Epithelial cell of esophagus (primary cell): ENCODE results near the gene LAX1.

ENCODE experiments used
- DNase-seq: peaks from one replicate; pipeline ENCODE4 v3.0.0; 2010; ENCODE audit warnings: low read depth
- H3K4me3 ChIP-seq: 2 replicates; pipeline ENCODE4 v1.5.1; 2011; ENCODE audit warnings: mild to moderate bottlenecking, low read length, control low read depth
- TF ChIP-seq, protein P1 (sequence below): IDR thresholded peaks from 2 replicates; pipeline ENCODE4 v1.5.1; 2011; ENCODE audit warnings: low read depth, mild to moderate bottlenecking, low read length, control low read depth, inconsistent platforms; ENCODE audit not compliant: insufficient read depth; ENCODE audit errors: missing control alignments

LAX1 gene

DNA sequence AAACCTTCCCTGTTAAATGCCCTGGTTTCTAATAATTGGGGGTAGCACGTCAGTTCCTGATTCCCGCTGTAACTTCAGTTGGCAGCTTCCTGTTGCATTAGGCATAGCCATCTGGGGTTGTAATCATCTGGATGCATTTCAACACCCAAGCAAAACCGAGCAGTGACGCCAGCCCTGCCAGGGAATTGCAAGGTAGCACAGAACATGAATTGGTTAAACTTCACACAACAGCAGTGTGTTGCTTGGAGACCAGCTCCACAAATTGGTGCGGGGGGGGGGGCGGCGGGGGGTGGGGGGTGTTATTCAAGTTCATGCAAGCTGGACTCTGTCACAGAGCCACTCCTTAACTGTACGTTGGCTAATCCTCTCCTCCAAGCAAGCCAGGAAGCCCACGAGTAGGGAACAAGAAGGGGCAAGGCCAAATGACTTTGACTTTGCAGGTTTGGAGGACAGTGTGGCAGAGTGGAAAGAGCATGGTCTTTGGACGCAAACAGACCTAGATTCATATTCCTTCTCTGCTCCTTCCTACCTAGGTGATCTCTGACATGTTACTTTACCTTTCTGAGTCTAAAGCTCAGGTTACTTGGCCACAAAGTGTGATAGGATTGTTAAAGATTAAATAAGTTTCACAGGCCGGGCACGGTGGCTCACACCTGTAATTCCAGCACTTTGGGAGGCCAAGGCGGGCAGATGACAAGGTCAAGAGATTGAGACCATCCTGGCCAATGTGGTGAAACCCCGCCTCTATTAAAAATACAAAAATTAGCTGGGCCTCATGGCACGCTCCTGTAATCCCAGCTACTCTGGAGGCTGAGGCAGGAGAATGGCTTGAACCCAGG is 4.7 kb downstream of the LAX1 start:
- DNase-seq, result peak; percentile 99
- TF ChIP-seq, protein P1, sequence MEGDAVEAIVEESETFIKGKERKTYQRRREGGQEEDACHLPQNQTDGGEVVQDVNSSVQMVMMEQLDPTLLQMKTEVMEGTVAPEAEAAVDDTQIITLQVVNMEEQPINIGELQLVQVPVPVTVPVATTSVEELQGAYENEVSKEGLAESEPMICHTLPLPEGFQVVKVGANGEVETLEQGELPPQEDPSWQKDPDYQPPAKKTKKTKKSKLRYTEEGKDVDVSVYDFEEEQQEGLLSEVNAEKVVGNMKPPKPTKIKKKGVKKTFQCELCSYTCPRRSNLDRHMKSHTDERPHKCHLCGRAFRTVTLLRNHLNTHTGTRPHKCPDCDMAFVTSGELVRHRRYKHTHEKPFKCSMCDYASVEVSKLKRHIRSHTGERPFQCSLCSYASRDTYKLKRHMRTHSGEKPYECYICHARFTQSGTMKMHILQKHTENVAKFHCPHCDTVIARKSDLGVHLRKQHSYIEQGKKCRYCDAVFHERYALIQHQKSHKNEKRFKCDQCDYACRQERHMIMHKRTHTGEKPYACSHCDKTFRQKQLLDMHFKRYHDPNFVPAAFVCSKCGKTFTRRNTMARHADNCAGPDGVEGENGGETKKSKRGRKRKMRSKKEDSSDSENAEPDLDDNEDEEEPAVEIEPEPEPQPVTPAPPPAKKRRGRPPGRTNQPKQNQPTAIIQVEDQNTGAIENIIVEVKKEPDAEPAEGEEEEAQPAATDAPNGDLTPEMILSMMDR, result no peak
- H3K4me3 ChIP-seq, result no peak overlapping the region

DNA sequence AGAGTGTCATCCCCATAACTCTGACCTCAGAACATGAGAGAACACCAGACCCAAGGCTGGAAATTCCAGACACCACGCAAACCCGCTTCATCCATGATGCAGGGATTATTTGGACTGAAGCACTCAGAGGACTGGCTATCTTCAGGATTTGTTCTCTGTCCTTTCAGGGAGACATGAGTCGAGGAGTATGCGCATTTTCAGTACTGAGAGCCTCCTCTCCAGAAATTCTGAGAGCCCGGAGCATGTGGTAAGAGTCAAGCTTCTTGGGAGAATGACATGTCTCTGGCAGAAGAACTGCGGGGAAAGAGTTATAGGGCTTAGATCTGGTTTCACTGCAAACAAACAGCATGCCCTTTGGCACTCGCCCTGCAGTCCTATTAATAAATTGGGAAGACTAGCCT is 6.9 kb downstream of the LAX1 start:
- H3K4me3 ChIP-seq, result no peak overlapping the region
- no peak for DNase-seq
- TF ChIP-seq, protein P1, result no peak

DNA sequence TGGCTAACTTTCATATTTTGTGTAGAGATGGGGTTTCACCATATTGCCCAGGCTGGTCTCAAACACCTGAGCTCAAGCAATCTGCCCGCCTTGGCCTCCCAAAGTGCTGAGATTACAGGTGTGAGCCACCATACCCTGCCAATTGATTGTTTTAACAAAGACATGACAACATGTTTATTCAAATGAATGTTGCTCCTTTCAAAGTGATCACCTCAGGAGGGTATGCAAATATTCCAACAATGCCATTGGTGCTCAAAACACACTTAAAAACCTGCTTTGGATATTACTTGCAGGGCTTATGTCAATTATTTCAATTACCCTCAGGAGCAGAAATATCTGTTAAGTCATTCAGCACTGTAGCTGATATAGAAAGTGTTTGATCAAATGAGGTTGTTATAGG is 7.9 kb downstream of the LAX1 start:
- H3K4me3 ChIP-seq, result no peak overlapping the region
- DNase-seq, result no peak
- TF ChIP-seq, protein P1, result no peak

DNA sequence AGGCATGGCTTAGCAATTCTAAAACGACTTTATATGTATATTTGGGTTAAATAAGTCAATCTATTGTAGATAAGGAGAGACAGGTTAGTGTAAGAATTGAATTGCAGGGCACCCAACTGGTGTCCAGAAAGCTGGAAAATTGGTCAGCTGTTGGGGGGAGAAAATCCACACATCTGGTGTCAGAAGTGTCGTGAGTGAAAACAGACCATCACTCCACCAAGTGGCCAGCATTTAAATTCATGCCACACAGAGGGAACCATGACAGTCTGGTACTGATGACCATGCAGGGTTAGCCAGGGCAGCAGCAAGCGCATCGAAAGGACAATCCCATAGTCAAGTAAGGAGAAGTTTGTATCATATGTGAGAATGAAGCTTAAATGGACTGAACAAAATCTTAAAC is 11.7 kb downstream of the LAX1 start:
- DNase-seq, result peak; percentile 43
- TF ChIP-seq, protein P1, result peak; percentile 34

DNA sequence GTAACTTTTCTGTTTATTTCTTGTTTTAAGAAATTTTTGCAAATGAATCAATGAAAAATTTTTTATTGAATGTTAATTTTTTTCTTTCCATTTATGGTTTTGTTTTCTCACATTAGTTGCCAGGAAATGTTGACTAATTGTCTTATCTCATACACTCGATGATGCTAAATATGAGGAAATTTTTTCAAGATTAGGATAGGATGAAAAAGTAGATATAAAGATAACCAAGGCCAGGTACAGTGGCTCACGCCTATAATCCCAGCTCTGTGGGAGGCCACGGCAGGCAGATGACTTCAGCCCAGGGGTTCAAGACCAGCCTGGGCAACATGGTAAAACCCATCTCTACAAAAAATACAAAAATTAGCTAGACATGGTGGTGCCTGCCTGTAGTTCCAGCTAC is 12.6 kb downstream of the LAX1 start:
- TF ChIP-seq, protein P1, result no peak
- no peak overlapping the region for H3K4me3 ChIP-seq
- DNase-seq, result no peak

More for the DNA sequence above, 11.7 kb downstream of the LAX1 start:
- H3K4me3 ChIP-seq, result no peak overlapping the region

DNA sequence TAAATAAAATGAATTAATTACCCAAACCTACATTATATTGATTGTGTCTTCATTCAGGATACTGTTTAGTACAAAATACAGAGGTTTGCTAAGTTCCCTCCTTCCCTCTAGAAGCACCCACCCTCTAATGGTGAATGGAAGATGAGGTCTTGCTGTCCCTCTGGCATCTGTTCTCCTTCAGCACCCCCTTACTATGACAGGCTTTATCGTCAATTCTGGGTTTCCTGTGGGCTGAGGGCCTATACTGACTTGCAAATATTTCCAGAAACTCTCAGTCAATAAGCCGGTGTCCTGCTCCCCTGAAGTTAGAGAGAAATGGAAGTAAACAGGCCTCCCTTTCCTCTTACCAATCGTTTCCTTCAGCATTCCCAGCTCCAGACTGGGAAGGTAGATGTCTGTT is 13.2 kb downstream of the LAX1 start:
- DNase-seq, result no peak
- H3K4me3 ChIP-seq, result no peak overlapping the region
- TF ChIP-seq, protein P1, result no peak

DNA sequence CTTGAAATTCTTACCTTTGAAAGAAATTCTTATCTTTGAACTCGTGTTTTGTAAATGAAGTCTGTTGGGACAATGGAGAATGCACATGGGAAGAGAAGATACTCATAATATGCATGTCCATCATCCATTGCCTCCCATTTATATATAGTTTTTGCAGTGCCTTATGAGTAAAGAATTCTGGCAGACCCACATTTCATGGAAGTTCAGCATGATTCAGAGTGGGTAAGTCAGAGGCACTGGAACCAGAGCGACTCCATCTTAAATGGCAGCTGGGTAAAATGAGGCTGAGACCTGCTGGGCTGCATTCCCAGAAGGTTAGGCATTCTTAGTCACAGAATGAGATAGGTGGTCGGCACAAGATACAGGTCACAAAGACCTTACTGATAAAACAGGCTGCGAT is 13.8 kb downstream of the LAX1 start:
- DNase-seq, result no peak
- no peak overlapping the region for H3K4me3 ChIP-seq
- TF ChIP-seq, protein P1, result no peak
